ELR (cell line): ENCODE data around the gene FNDC3B.
A peak's percentile ranks its signal among the peaks of the same experiment; 100 is the strongest.

ENCODE experiments used
- DNase-seq: peaks from one replicate; pipeline ENCODE4 v3.0.0-alpha.2; 2015; ENCODE audit warnings: low read depth

Gene FNDC3B

DNA sequence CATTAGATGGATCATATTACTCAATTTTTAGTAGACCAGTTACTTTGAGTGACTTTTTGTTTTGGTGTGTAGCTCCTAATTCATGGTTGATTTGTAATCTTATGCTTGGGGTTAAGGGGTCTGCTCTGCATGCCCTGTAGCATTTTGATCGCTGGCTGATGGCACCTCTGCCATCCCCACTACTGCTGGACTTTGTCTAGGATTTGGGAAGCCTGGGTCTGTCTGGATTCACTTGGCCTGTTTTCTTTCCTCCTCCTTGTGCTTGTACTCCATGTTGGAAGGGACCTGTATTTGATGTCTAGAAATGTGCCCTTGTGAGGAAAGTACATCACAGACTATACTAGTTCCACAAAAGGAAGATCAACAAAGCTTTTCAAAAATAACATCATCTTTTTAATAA is 154.1 kb downstream of the FNDC3B start:
- no peak for DNase-seq

DNA sequence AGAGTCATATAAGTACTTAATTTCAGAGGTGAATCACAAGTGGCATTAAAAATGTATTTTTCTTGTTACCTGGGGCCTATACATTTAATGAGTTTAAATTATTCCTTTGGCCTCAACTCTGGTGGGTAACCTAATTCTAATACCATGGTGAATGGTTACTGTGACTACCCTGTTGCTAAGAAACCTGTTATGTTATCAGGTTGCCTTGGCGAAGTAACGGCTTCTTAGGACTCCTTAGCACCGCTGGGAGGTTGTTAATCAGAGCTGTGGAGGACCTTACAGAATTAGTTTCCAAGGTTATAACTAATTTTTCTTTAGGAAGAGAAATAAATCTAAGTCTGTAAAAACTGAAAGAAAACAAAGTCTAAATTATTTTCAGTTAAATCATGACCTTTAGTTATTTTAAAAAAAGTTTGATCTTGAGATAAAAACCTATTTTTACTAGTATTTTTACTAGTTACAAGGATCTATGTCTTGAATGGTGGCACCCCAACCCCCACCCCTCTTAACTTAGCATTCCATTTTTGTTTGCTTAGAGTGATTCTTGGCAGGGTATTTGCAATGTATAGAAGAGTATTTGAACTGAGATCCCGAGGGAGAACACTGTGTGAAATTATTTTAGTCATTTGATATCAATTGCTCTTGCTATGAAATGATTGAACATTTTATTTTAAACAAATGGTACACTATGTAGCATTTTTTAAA is 155.5 kb downstream of the FNDC3B start:
- DNase-seq: no peak

DNA sequence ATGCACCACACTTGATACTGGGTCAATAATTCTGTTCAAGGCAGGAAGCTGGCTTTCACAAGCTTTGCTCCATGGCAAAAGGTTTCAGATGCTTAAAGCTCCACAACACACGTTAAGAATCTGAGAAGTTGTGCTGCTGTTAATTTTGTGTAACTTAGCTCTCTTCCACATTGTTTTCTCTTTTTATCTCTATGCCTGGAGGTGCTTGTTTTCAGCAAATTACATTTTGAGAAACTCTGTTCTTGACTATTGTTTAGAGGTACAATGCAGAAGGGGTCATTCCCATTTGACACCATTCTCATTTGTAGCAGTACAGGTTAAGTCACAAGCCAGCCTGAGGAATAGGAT is 156.0 kb downstream of the FNDC3B start:
- no peak for DNase-seq

DNA sequence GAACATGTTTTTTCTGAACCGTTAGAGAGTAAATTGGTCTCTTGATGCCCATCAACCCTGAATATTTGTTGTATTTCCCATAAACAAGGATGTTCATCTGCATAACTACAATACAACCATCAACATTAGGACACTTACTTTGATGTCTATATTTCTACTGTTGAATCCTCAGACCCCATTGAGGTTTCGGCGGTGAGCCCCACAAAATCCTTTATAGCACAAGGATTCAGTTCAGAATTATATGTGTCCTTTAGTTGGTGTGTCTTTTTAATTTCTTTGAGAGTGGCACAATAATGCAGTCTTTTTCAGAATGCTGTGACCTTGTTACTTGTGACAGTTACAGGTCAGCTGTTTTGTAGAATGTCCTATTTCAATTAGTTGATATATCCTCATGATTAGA is 158.0 kb downstream of the FNDC3B start:
- DNase-seq: no peak

DNA sequence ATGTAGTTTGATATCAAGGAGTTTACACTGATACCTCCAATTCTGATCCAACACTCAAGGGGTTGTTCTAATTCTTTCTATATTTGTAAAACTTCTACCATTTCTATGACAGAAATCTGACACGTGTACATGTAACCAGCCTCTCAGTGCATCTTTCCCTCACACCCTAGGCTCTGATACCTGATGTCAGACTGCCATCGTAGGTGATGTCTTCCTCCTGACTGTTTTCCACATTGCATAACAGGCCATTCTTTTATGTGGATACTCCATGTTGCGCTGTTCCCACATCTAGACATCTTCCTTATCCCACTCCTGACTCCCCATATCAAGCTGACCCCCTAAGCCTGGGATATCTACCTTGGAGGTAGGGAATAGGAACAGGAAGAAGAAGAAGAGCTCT is 159.1 kb downstream of the FNDC3B start:
- no peak for DNase-seq

DNA sequence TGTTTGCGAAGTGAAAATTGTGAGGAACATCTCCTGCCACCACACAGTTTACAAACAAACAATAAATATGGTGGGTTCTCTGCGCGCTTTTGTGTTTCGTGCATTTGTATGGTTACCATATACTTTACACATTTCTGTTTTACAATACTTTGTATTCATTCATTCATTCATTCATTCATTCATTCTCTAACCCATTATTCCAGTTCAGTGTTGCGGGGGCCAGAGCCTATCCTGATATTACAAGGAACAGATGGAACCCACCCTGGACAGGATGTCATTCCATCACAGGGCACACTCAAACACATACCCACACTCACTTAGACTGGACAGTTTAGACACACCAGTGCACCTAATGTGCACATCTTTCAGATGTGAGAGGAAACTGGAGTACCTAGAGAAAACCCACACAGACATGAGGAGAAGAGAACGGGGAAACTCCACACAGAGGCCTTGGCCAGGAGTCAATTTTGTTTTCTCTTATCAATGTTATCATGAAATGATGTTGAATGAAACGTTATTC is 160.5 kb downstream of the FNDC3B start:
- no peak for DNase-seq

DNA sequence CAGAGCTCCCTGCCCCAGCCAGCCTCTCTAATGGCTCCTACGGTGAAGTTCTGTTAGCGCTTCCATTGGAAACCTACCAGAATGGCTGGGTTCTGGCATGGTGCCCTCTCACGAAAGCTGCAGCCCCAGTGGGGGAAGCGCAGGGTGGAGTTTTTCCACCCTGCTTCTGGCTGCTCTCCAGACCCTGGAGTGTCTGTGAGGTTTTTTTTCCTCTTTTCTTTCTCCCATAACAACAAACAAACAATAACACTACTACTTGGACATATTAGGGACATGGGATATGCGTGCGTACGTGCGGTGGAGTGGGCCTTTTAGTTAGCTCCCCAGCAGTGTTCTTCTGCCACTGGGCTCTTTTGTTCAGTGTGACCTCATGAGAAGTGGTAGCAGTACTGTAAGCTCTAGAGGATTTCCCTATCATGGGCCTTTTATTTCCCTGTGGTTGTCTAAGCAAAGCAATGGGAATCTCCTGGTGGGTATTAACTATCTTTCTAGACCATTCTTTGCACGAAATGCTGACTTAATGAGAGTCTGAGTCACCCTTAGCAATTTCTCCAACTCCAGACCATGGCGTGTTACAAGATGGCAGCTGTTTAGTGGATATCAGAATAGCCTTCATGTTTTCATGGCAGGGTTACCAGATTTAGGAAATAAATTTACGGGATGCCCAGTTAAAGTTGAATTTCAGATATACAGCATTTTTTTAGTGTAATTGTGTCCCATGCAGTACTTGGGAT is 161.9 kb downstream of the FNDC3B start:
- peak; percentile 69 for DNase-seq

DNA sequence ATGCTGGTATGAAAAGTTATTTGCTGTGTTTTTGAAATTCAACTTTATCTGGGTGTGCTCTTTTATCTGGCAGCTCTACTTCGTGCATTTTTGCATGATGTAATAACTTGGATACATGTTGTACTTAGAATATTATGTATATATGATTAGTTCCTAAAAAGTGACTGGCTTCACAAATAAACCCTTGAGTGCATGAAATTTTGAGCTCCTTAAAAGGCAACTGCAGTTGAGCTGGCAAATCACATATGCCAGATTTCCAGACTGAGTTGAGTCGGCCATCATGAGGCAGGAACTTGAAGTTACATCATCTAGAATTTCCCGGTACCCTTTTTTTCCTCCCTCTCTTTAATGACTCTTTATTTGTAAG is 162.5 kb downstream of the FNDC3B start:
- peak; percentile 40 for DNase-seq

DNA sequence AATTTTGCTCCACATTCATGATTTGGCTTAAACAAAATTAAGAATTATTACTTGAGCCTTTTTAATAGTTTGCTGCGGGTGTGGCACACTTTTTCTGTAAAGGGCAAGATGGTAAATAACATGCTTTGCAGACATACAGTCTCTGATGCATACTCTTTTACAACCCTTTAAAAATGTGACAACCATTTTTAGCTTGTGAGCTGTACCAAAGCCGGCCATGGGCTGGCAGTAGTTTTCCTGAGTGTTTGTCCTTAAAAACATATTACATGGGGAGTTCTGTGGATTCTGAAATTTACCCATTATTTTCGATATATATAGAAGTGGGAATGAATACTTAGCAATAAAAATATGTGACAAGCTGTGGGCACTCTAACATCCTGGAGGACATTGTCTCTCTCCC is 163.4 kb downstream of the FNDC3B start:
- DNase-seq: no peak

DNA sequence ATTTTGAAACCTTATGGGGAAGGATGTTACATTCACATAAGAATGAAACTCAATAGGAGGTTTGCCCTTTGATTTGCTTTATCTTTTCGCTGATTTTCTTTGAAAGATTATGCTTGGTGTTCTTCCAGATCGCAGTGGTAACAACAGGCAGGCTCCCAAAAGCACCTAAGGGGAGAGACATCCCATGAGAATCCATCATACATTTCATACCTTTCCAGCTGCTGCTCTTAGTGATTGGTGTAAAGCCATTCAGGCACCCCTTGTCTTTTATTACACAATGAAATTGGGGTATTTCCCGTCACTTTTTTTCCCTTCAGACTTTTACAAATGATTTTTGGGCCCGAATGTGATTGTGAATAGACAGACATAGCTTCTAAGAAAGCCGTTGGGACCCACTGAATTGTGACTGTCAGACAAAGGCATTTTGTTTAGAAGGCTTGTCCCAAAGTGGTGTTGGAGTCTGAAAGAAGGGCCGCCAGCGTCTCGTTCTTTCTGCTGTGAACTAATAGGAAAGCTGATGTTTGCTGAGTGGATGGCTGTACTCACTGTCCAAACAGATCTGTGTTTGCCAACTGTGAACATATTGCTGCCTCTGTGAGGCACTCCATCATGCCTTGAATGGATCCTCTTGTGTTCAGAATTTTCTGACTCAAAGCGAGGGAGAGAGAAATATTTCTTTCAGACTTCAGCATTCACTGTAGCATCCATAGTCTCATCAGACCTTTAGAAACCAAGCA is 164.3 kb downstream of the FNDC3B start:
- no peak for DNase-seq

DNA sequence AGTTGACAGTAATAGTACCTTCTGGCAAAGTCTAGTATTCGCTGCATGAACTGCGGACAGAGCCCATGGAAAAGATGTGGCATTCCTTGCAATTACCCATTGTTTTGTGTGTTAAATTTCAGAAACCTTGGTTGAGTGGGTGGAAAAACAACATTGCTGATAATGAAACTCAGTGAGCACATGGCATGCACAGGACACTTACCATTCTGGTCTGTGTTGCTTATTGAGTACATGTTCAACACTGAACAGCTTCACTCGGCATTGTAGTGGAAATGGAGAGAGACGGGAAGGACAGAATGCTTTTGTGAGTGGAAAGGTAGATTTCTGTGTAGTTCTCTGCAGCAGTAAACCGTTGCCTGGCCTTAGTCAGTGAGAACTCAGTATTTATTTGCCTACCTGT is 165.3 kb downstream of the FNDC3B start:
- DNase-seq: no peak

DNA sequence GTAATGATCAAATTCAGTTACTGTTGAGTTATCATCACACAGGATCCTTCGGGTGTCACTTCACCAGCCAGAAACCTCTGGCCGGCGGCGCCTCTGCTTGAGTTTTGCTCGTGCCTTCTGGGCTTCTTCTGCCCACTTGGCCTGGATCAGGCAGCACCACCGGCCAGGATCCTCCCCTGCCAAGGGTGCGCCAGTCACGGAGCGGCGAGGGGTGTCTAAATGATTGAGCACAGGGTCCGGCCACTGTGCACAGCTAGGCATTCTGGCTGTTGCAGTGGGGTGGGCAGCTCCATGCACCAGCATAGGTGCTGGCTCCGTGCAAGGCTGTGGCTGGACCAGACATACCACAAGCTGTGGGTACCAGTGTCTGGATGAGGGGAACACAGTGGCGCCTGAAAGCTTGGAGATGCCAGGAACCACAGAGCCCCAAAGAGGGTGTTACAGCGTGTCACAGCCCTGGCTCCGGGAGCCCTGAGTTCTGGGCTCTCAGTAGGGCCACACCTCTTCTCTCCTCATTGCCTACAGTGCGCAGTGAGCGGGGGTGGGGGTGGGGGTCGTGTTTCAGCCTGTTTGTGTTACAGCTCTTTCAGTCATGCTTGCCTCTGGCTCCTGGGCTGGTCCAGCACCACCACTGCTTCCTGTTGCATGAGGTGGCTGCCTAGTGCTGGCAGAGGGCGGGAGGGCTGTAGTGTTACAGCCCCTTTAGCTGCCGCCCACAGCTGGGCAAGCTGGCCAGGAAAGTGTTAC is 169.4 kb downstream of the FNDC3B start:
- peak; percentile 22 for DNase-seq

DNA sequence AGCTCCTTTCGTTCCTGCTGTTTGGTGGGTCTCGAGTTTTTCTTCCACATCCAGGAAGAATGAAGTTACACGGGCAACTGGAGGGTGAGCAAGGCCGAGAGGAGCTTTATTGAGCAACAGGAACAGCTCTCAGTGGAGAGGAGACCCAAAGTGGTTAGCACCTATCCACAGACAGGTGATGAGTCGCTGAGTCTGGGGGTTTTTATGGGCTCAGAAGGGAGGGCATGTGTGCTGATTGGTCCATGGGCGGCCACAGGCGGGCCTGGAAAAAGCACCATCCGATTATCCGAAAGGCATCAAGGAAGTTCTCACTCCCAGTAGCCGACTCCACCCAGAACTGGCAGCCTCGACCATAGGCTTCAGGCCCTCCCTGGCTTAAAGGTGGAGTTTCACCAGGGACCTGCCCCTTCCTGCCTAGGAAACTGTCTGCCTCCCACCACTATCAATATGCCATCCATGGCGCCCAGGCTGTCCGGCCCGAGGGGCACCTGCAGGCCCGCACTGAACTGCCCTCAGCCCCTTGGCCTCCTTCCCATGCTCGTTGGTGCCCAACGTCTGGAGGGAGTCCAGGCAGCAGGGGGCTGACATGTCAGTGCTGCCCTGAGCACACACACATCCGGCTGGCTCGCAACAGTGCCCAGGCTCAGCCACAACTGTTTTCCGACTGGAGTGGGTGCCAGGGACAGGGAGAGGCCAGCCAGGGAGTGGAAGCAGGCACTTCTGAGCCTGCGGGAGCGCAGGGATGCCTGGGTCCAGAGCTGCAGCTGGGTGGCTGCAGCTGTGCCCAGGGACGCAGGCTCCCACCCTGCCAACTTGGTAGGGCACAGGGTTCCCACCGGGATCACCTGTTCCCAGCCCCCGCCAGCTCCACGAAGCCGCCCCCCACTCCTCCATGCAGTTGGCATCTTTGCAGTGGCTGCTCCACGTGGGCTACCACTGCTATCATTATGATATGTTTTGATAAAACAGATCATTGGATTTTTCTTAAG is 170.2 kb downstream of the FNDC3B start:
- DNase-seq: no peak

DNA sequence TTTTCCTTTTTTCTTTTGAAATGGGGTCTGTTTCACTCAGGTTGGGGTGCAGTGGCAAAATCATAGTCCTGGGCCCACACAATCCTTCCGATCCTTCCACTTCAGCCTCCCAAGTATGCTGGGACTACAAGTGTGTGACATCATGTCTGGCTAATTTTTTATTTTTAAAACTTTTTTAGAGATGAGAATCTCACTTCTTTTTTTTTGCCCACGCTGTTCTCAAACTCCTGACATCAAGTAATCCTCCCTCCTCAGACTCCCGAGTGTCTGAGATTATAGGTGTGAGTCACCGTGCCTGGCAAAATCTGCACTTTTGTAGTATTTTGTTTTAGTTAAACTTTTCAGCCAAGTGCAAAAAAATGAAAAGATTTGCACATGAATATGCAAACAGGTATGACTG is 171.0 kb downstream of the FNDC3B start:
- peak; percentile 31 for DNase-seq

DNA sequence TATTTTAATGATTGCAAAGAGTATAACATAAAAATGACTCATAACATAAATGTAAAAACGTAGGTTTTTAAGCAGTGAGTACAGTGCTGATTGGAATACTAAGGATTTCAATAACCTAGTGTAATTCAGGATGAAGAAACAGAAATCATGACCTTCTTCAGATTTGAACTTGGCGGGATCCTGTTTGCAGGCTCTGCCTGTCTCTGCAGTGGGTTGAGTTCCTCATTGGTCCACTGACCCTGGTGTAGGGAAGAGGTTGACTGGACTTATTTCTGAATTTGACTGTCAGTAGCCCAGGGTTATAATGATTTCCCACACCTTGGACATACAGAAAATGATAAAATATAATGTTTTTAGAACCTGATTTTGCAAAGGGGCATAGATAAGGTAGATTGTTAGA is 171.7 kb downstream of the FNDC3B start:
- no peak for DNase-seq

DNA sequence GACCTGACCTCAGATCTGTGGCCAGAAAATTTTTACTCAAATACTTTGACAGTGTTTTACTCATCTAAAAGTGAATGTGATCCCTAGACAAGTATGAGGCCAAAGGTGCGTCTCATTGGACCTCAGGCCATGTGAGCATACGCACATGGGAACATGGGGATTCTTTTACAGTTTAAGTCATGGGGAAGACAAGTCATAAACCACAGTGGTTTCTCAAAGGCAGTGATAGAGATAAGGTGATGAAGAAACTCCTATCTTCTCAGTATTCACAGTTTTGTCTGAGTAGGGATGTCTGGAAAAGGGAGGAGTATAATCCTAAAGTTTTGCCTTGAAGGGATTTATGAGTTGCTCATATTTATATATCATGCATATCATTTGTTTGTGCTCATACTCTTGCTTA is 173.8 kb downstream of the FNDC3B start:
- DNase-seq: peak; percentile 53

DNA sequence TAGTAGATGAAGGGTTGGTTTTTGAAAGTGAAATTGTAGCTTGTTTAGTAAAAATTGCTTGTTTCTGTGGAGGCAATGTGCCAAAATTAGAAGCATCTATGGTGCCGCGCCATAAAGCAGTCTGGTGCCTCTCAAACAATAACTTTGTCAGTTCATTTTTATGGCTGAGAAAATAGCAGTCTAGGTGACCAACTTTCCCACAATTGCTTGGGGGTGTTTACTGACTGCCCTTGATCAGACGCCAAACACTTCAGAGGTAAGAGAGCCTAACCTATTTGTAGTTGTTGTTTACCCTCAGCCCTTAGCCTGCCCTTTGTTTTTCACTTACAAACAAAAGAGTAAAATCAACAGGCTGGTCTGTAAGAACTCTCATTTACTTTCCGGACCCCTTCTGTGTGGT is 174.5 kb downstream of the FNDC3B start:
- DNase-seq: no peak

DNA sequence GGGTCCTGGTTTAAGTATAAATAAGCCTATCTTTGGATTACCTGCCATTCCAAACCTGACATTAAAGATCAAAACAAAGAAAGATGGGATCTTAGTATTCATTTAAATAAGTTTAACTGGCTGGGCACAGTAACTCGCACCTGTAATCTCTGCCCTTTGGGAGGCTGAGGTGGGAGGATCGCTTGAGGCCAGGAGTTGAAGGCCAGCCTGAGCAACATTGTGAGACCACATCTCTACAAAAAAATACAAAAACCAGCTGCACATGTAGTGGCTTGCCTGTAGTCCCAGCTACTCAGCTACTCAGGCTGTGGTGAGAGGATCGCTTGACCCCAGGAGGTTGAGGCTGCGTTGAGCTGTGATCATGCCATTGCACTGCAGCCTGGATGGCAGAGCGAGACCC is 176.9 kb downstream of the FNDC3B start:
- DNase-seq: no peak

DNA sequence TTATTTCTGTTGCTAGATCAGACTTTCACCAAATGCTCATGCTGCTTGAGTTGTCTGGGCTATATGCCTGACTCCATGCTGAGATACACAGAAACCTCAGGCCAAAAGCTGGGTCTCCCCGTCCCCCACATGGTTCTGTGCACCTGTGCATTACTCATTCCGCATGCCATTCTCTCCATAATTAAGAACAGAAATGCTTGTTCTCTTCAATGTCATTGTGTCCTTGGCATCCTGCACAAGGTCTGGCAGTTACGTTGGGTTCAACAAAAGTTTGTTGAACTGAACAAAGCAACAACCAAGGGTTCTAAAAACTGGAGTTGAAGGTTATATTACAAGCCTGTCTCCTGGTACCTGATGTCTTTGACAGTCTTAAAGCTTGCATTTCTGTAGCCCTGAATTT is 177.5 kb downstream of the FNDC3B start:
- DNase-seq: no peak

DNA sequence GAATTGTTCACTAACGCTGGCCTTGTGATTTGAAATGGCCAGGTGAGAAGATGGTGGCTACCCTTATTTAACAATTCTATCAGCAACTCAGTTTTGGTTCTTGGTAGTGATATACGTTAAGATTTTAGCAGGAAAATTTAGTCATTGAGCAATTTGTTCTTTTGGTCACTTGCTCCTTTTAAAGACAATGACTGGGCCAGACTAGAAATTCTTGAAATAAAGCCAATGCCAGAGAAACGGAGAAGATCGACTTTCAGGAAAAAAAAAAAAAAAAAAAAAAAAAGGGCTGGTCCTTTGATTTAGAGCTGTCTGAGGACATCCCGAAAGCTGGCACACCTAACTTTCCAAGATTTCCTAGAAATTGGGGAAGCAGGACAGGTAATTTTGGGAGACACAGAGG is 178.5 kb downstream of the FNDC3B start:
- DNase-seq: peak; percentile 60
